Adrenal gland (tissue), 12 donors: ENCODE measurements around the gene FLNA. TPM values are rescaled to one million over a fixed set of nuclear protein-coding genes. Genes with fewer than 3 reads are reported as not detected.

Experiments used
- DNase-seq, 7 donors: peaks; one replicate each; pipeline ENCODE4 v3.0.0-alpha.2; 2019 to 2020
- H3K27ac ChIP-seq, 5 donors: fragments of 200-600 bp; sonication (generic) in 4 of 5; 1 replicate in 3 of 5; 2 replicates in 2 of 5; pipeline versions ENCODE4 v1.5.1 to v1.8.0; 2016 to 2020; ENCODE audit warnings: mild to moderate bottlenecking in 1 of 5
- H3K27me3 ChIP-seq: fragments of 200-600 bp; 2 replicates; pipeline ENCODE4 v1.8.0; 2021
- H3K36me3 ChIP-seq, 2 donors: fragments of 200-600 bp; replicated peaks in 1 of 2; 1 replicate in 1 of 2; 2 replicates in 1 of 2; pipeline versions ENCODE4 v1.5.1 to v1.8.0; 2018 to 2022
- H3K4me1 ChIP-seq, 2 donors: fragments of 200-600 bp; replicated peaks in 1 of 2; 1 replicate in 1 of 2; 2 replicates in 1 of 2; pipeline versions ENCODE4 v1.5.1 to v1.8.0; 2018 to 2021
- H3K4me3 ChIP-seq, 4 donors: fragments of 200-600 bp; sonication (generic) in 3 of 4; one replicate each; pipeline ENCODE4 v1.5.1; 2016 to 2018
- H3K9me3 ChIP-seq, 3 donors: fragments of 200-600 bp; sonication (generic) in 1 of 3; replicated peaks in 1 of 3; 1 replicate in 2 of 3; 2 replicates in 1 of 3; pipeline versions ENCODE4 v1.5.1 to v1.8.0; 2016 to 2021
- CTCF ChIP-seq, 6 experiments: fragments of 450-650 bp in 4 of 6; fragments of 200-600 bp in 2 of 6; sonication (generic) in 1 of 6; IDR thresholded peaks; 1 replicate in 5 of 6; 2 replicates in 1 of 6; pipeline versions ENCODE4 v1.5.1 to v1.8.0; 2016 to 2021; ENCODE audit warnings: antibody characterized with exemption in 6 of 6, mild to moderate bottlenecking in 2 of 6, moderate library complexity in 1 of 6
- POLR2A ChIP-seq, 2 donors: fragments of 450-650 bp; IDR thresholded peaks; one replicate each; pipeline ENCODE4 v1.6.1; 2017; ENCODE audit warnings: antibody characterized with exemption in 2 of 2, mild to moderate bottlenecking in 2 of 2, moderate library complexity in 1 of 2
- WGBS, 4 donors: extraction: QIAGEN DNeasy Blood & Tissue Kit in 2 of 4; methylation state at CpG; one replicate each; pipeline versions ENCODE4 v1.1.5 to v1.1.7; 2013 to 2017; 5-methylcytosine and 5-hydroxymethylcytosine counted together
- intact Hi-C, 2 donors: fragments of 100-400 bp; cut with DNase I; formaldehyde crosslinking; loops; one replicate each; pipeline versions ENCODE4 v1.14.1 to v1.15.0; 2022 to 2023
- polyA plus RNA-seq, 3 donors: library from polyadenylated mRNA; stranded (reverse); fragments of 200-250 nt in 2 of 3; fragments of 350-450 nt in 1 of 3; fragmentation: Illumina TruSeq in 1 of 3; extraction: RNeasy Lipid Tissue Mini Kit (QIAGEN cat#74804) in 1 of 3; gene quantifications; one replicate each; pipeline ENCODE4 v1.2.3, GENCODE V29; 2013 to 2014
- total RNA-seq, 9 donors: library from RNA; depleted of rRNA in 4 of 9; stranded (reverse); fragments of >200 nt in 4 of 9; fragments of 120-200 nt in 1 of 9; fragmentation: NEBNext Ultra II Directional in 1 of 9; extraction: Animal tissue kit (Norgen Biotek cat#: 25700) in 1 of 9; gene quantifications; one replicate each; pipeline versions ENCODE4 v1.1.0 to v1.2.4, GENCODE V29; 2013 to 2023
- donor health status: healthy with polysubstance abuse.
- donor health status: Bipolar disorder and iron deficiency.
- donor health status: DM: yes; HTN: yes; CAD: no.
- donor health status: DM: no; HTN: no; CAD: no.
- donor health status: DM: no; HTN: no; CAD: no.
- donor health status: DM: yes; HTN: yes; CAD: no.

The FLNA gene
- total and polyA plus RNA-seq, 12 donors: 57.0 to 979 (median 504) TPM

DNA sequence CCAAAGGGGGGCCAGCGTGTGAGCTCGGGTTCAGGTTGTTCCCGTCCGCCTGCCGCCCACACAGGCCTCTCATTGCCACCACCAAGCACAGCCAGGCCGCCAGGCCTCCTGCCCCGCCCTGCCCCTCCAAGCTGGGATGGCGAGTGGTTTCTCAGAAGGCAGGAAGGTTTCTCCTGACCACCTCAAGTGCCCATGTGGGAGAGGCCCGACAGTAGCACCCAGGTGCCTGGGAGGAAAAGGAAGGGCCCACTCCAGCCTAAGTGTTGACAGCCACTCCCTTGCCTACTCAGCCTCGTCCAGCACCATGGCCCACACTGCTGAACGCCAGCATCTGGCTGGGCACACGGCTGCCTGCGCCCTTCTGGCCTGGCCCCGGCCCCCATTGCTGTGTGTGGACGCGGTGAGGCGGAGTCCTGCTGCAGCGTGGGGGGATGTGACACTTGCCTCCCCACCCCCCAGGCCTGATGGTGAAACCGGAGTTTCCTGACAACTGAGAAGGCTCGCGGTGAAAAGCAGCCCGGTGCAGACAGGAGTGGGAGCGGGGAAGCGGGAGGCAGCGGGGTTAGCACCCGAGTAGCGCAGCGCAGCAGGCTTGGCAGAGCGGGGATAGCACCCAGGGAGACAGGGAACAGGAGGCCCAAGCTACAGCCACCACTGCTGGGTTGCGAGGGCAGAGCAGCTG is 19.2 kb downstream of the FLNA start:
- WGBS, 4 donors: 82 to 90% (median 87%) methylated on average over 12 to 30 of the region's 30 CpGs
- DNase-seq: no peak
- no peak overlapping the region for H3K27ac ChIP-seq

GRCh38 chrX:154354516-154354915 is 19.9 kb downstream of the FLNA start:
- Histone ChIP-seq H3K36me3 (peaks cover 0 to 97% of the 10 kb centered on the region in 2 donors), H3K27ac (no peak overlapping the region)

More for the DNA sequence above, 19.2 kb downstream of the FLNA start:
- Histone ChIP-seq H3K27me3 (no peaks in the 10 kb centered on the region), H3K4me3 (no peak overlapping the region), H3K4me1 (no peaks in the 10 kb centered on the region), H3K36me3 (peaks cover 0 to 97% of the 10 kb centered on the region in 2 donors), H3K9me3 (no peaks in the 10 kb centered on the region)
- intact Hi-C loops: no loop called here
- TF ChIP-seq CTCF (IDR thresholded peaks at IDR 0.05) (no peak), POLR2A (IDR thresholded peaks at IDR 0.05) (no peak)

GRCh38 chrX:154354013-154354412 is 20.4 kb downstream of the FLNA start:
- no peaks in the 10 kb centered on the region for H3K27me3 ChIP-seq
- no peaks in the 10 kb centered on the region for H3K4me1 ChIP-seq
- H3K27ac ChIP-seq: no peak overlapping the region
- no peaks in the 10 kb centered on the region for H3K9me3 ChIP-seq
- H3K36me3 ChIP-seq: peaks cover 0 to 98% of the 10 kb centered on the region in 2 donors
- intact Hi-C loops: no loop called here
- 85 to 89% (median 88%) methylated on average over 8 to 14 of the region's 14 CpGs for WGBS, 4 donors
- no peak overlapping the region for H3K4me3 ChIP-seq
- no peak for DNase-seq
- TF ChIP-seq POLR2A (IDR thresholded peaks at IDR 0.05) (no peak), CTCF (IDR thresholded peaks at IDR 0.05) (no peak)

More at GRCh38 chrX:154354516-154354915, 19.9 kb downstream of the FLNA start:
- Histone ChIP-seq H3K4me1 (no peaks in the 10 kb centered on the region), H3K4me3 (no peak overlapping the region), H3K27me3 (no peaks in the 10 kb centered on the region), H3K9me3 (no peaks in the 10 kb centered on the region)
- 88 to 91% methylated on average over 13 of the region's 13 CpGs; no CpG with 5 or more reads in 2 of the 4 donors for WGBS, 4 donors
- TF ChIP-seq CTCF (IDR thresholded peaks at IDR 0.05) (no peak), POLR2A (IDR thresholded peaks at IDR 0.05) (no peak)
- intact Hi-C loops: no loop called here
- no peak for DNase-seq

GRCh38 chrX:154353172-154353843 is 21.1 kb downstream of the FLNA start:
- H3K36me3 ChIP-seq: peaks cover 0 to 93% of the 10 kb centered on the region in 2 donors
- H3K27me3 ChIP-seq: no peaks in the 10 kb centered on the region
- H3K4me3 ChIP-seq: no peak overlapping the region
- intact Hi-C loops: no loop called here
- no peak overlapping the region for H3K27ac ChIP-seq
- TF ChIP-seq CTCF (IDR thresholded peaks at IDR 0.05) (no peak), POLR2A (IDR thresholded peaks at IDR 0.05) (no peak)
- no peak for DNase-seq
- no peaks in the 10 kb centered on the region for H3K4me1 ChIP-seq
- H3K9me3 ChIP-seq: no peaks in the 10 kb centered on the region
- 89 to 100% (median 94%) methylated on average over 1 to 24 of the region's 24 CpGs for WGBS, 4 donors
